ENCODE measurements around the gene HTR3E.

Gene HTR3E

DNA sequence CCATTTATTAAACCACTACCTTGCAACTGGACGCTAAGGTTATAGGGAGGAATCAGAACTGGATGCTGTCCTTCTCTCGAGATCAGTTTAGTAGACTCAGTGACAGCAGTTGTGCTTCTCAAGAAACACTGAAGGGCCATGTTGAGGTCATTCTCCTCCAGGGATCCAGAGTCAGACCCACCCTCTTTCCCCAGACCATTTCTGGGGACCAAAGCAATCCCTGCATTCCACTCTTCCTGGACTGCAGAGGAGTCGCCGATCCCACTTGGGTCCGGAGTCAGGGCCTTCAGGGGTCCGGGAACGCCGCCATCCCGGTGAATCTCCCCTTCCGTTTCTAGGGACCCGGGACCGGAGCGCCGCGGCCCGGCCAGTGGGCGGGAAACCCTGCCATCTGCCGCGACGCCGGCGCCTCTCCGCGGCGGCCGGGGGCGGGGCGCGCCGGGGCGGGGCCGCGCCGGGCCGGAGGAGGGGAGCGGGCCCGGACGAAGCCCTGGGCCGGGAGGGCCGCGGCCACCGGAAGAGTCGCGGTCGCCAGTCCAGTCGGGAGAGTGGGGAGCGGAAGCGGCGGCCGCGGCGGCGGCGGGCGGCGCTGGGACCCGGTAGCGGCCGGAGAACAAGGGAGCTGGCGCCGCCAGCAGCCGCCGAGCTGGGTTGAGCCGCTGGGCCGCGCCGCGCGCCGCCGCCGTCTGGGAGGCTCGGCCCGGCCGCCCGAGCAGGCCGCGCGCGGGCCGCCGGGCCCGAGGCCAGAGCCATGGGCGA is 58.2 kb downstream of the HTR3E start, which contains the start of gene DVL3:
Gene DVL3, plus strand, starts transcription at position 493 of the 759 bp plus-strand sequence. Its CDS starts 259 bp downstream, at position 752.
- CTCF ChIA-PET: interaction anchor here (1.0 to 1.1 kb wide), 4 partner anchors 9 to 251 kb away, joined by 3 to 5 read pairs (median 3); partner anchors contain the start of gene EEF1AKMT4
- Mint-ChIP-seq H3K4me3 (peak within 1 kb of the TSS; percentile 97), H3K36me3 (peaks cover 3% of the 10 kb centered on the region), H3K9me3 (no peaks in the 10 kb centered on the region), H3K27me3 (peaks cover under 1% of the 10 kb centered on the region), H3K4me1 (peaks cover 29% of the 10 kb centered on the region), H3K27ac (peak within 1 kb of the TSS; percentile 79)
- DNase-seq: peak; percentile 62

DNA sequence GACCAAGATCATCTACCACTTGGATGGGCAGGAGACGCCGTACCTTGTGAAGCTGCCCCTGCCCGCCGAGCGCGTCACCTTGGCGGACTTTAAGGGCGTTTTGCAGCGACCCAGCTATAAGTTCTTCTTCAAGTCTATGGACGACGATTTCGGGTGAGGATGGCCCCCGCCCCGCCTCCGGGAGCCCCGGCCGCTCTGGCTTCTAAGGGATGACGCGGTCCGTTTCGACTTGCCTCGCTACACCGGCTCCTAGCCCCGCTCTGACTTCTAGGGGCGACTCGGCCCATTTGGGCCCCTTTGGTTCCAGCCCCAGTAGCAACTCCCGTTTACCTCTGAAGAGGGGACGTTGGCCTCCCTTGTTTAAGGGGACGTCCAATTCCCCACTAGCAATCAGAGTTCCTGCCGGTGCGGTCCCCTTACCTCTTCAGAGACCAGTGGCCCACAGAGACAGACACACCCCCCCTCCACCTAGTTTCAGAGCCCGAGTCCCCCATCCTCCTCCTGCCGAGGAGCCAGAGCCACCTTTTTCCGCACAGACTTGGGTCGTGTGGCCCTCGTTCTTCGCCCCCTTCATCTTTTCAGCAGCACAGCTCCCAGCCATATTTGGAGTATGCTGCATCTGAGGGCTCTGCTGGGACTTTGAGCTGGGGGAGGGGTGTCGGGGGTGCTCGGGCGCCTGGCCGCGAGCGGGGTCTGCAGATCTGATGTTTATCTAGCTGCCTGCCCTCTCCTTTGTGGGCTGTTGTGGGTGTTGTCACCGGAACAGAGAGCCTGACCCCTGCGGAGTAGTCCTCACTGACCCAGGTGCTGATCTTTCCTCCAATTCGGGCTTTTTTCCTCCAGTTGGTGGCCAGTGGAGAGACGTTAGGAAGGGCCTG is 59.0 kb downstream of the HTR3E start:
- peaks cover 3% of the 10 kb centered on the region for H3K36me3 Mint-ChIP-seq
- CTCF ChIA-PET: interaction anchor here (1.0 to 1.5 kb wide), 5 partner anchors 9 to 252 kb away, joined by 3 to 5 read pairs (median 3); partner anchors contain the start of gene EEF1AKMT4
- peak overlapping the region; percentile 79 for H3K27ac Mint-ChIP-seq
- H3K4me1 Mint-ChIP-seq: peaks cover 33% of the 10 kb centered on the region
- no peaks in the 10 kb centered on the region for H3K9me3 Mint-ChIP-seq
- H3K27me3 Mint-ChIP-seq: no peaks in the 10 kb centered on the region
- peak; percentile 62 for DNase-seq
- peak overlapping the region; percentile 97 for H3K4me3 Mint-ChIP-seq

- DNase-seq: no peak
- peaks cover 33% of the 10 kb centered on the region for H3K4me1 Mint-ChIP-seq
- peaks cover 5% of the 10 kb centered on the region for H3K36me3 Mint-ChIP-seq
- no peaks in the 10 kb centered on the region for H3K27me3 Mint-ChIP-seq
- peak overlapping the region; percentile 97 for H3K4me3 Mint-ChIP-seq
- H3K9me3 Mint-ChIP-seq: no peaks in the 10 kb centered on the region
- CTCF ChIA-PET: interaction anchor here (1.1 to 1.5 kb wide), 2 partner anchors 10 to 93 kb away, joined by 3 read pairs; partner anchors contain the start of gene EEF1AKMT4
- peak overlapping the region; percentile 79 for H3K27ac Mint-ChIP-seq
Observed at GRCh38 chr3:184156522-184156955, 59.7 kb downstream of the HTR3E start.

All from activated naive CD4-positive, alpha-beta T cell treated with anti-CD3 and anti-CD28 coated beads, Interleukin-2, amount 10 ng/mL, durations not matched to agents 7 days and 5 days (primary cell).